Ovary (tissue), 3 donors: Measurements from ENCODE around the gene CCT7.

Source experiments
- CTCF ChIP-seq, 3 donors: fragments of 450-650 bp in 2 of 3; fragments of 200-600 bp in 1 of 3; IDR thresholded peaks; one replicate each; pipeline versions ENCODE4 v1.5.1 to v1.8.0; 2016 to 2022; ENCODE audit warnings: antibody characterized with exemption in 3 of 3, mild to moderate bottlenecking in 1 of 3
- POLR2A ChIP-seq: fragments of 450-650 bp; IDR thresholded peaks from one replicate; pipeline ENCODE4 v1.6.1; 2017; ENCODE audit warnings: antibody characterized with exemption, mild to moderate bottlenecking, moderate library complexity
- donor health status: DM: no; HTN: no; CAD: no.

- no peak for TF ChIP-seq CTCF (IDR thresholded peaks at IDR 0.05)
- no peak for TF ChIP-seq POLR2A
Measured at GRCh38 chr2:73269686-73270465, 35.8 kb downstream of the CCT7 start.
